ENCODE results near the gene ARID4A. TPM values are rescaled to one million over a fixed set of nuclear protein-coding genes. Genes with fewer than 3 reads are reported as not detected.

The ARID4A gene
- total and polyA plus RNA-seq, 3 donors from 2014 or later: 3.1 to 29.3 (median 26.9) TPM

GRCh38 chr14:58297412-58297761 lies 968 bp upstream of the ARID4A start:
- WGBS, 2 donors: 0 to 1% methylated on average over 10 of the region's 10 CpGs

GRCh38 chr14:58297762-58298476 lies 436 bp upstream of the ARID4A start:
- intact Hi-C loops (cut with DNase I; ENCODE audit: low total_unique reads): no loop called here
- H3K27ac ChIP-seq: peak overlapping the region; percentile 97
- DNase-seq: peak; percentile 99
- no peaks in the 10 kb centered on the region for H3K9me3 ChIP-seq
- 1% methylated on average over 38 to 40 of the region's 40 CpGs for WGBS, 2 donors
- H3K4me3 ChIP-seq: peak overlapping the region; percentile 90 to 96
- peaks cover 12% of the 10 kb centered on the region for H3K4me1 ChIP-seq
- no peaks in the 10 kb centered on the region for H3K27me3 ChIP-seq
- no peaks in the 10 kb centered on the region for H3K36me3 ChIP-seq (ENCODE audit: low read depth, missing control alignments)
- TF ChIP-seq POLR2A (IDR thresholded peaks at IDR 0.05) (no peak), CTCF (IDR thresholded peaks at IDR 0.05) (peak in 1 of 3 experiments; percentile 16)

More at GRCh38 chr14:58297412-58297761, 968 bp upstream of the ARID4A start:
- TF ChIP-seq POLR2A (IDR thresholded peaks at IDR 0.05) (no peak), CTCF (IDR thresholded peaks at IDR 0.05) (no peak)
- Histone ChIP-seq H3K36me3 (ENCODE audit: low read depth, missing control alignments) (no peaks in the 10 kb centered on the region), H3K9me3 (no peaks in the 10 kb centered on the region), H3K27me3 (no peaks in the 10 kb centered on the region), H3K4me1 (peaks cover 12% of the 10 kb centered on the region), H3K27ac (peak overlapping the region; percentile 97), H3K4me3 (peak overlapping the region; percentile 68 to 96)
- intact Hi-C loops (cut with DNase I; ENCODE audit: low total_unique reads): no loop called here
- peak; percentile 73 for DNase-seq

GRCh38 chr14:58299401-58300330 lies 1.3 kb downstream of the ARID4A start:
- no peaks in the 10 kb centered on the region for H3K27me3 ChIP-seq
- H3K4me3 ChIP-seq: peak overlapping the region; percentile 90 to 96
- TF ChIP-seq CTCF (IDR thresholded peaks at IDR 0.05) (no peak), POLR2A (IDR thresholded peaks at IDR 0.05) (no peak)
- intact Hi-C loops (cut with DNase I; ENCODE audit: low total_unique reads): no loop called here
- peaks cover 12% of the 10 kb centered on the region for H3K4me1 ChIP-seq
- H3K36me3 ChIP-seq (ENCODE audit: low read depth, missing control alignments): no peaks in the 10 kb centered on the region
- no peaks in the 10 kb centered on the region for H3K9me3 ChIP-seq
- 1% methylated on average over 17 to 30 of the region's 48 CpGs for whole genome bisulfite sequencing, 2 donors
- H3K27ac ChIP-seq: peak overlapping the region; percentile 92 to 96
- DNase-seq: peak; percentile 35

- intact Hi-C loops (cut with DNase I; ENCODE audit: low total_unique reads): no loop called here
Measured at GRCh38 chr14:58301416-58301815, 3.1 kb downstream of the ARID4A start.

More at GRCh38 chr14:58301416-58301815, 3.1 kb downstream of the ARID4A start:
- no peaks in the 10 kb centered on the region for H3K36me3 ChIP-seq (ENCODE audit: low read depth, missing control alignments)
- no peaks in the 10 kb centered on the region for H3K27me3 ChIP-seq
- peaks cover 12% of the 10 kb centered on the region for H3K4me1 ChIP-seq
- no peaks in the 10 kb centered on the region for H3K9me3 ChIP-seq
- H3K4me3 ChIP-seq: no peak overlapping the region
- TF ChIP-seq CTCF (IDR thresholded peaks at IDR 0.05): no peak
- no peak for TF ChIP-seq POLR2A (IDR thresholded peaks at IDR 0.05)
- no peak overlapping the region for H3K27ac ChIP-seq
- no peak for DNase-seq
- WGBS, 2 donors: 78 to 92% methylated on average over 3 of the region's 3 CpGs
